Hepatocyte (in vitro differentiated cells): ENCODE results near the gene RECK.

Source experiments
- CTCF ChIP-seq: fragments of 200-600 bp; sonication (generic); IDR thresholded peaks from 2 replicates; pipeline ENCODE4 v1.5.1; 2016; ENCODE audit warnings: antibody characterized with exemption, mild to moderate bottlenecking; ENCODE audit not compliant: poor library complexity
- EZH2 ChIP-seq: fragments of 200-600 bp; sonication (generic); IDR thresholded peaks from 2 replicates; pipeline ENCODE4 v1.6.1; 2016; ENCODE audit warnings: antibody characterized with exemption, mild to moderate bottlenecking, borderline replicate concordance
- EZH2phosphoT487 ChIP-seq: fragments of 200-600 bp; sonication (generic); IDR thresholded peaks from one replicate; pipeline ENCODE4 v1.6.1; 2018; ENCODE audit warnings: antibody characterized with exemption, mild to moderate bottlenecking, low read depth, moderate library complexity; ENCODE audit not compliant: unreplicated experiment, severe bottlenecking

- no peak for TF ChIP-seq CTCF
- TF ChIP-seq EZH2: no peak
- TF ChIP-seq EZH2phosphoT487: no peak
Measured at GRCh38 chr9:35993976-35994720, 42.6 kb upstream of the RECK start.
